ENCODE results near the gene DLX5.

Gene DLX5

DNA sequence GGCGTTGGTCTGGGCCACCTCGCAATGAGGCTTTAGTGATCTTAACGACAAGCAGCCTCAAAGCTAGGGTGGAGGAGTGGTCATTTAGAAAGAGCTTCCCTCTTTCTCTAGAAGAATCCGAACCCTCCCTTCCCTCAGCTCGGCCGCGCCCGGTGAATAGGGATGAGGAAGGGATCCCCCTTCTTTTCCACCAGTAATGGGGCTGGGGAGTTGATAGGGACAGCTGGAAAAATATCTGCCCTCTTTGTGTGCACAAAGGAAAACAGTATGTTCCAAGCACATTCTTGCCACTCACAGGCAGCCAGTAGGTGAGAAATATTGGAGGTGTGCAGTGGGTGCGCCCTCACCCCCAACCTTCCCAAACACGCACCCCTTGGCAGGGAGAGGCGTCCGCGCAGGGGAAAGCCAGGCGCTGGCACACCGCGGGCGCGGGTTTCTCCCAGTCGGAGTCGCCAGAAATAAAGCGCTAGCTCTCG, 6.5 kb downstream of the DLX5 start:
- no peak for DNase-seq (ENCODE audit: low read depth)

DNA sequence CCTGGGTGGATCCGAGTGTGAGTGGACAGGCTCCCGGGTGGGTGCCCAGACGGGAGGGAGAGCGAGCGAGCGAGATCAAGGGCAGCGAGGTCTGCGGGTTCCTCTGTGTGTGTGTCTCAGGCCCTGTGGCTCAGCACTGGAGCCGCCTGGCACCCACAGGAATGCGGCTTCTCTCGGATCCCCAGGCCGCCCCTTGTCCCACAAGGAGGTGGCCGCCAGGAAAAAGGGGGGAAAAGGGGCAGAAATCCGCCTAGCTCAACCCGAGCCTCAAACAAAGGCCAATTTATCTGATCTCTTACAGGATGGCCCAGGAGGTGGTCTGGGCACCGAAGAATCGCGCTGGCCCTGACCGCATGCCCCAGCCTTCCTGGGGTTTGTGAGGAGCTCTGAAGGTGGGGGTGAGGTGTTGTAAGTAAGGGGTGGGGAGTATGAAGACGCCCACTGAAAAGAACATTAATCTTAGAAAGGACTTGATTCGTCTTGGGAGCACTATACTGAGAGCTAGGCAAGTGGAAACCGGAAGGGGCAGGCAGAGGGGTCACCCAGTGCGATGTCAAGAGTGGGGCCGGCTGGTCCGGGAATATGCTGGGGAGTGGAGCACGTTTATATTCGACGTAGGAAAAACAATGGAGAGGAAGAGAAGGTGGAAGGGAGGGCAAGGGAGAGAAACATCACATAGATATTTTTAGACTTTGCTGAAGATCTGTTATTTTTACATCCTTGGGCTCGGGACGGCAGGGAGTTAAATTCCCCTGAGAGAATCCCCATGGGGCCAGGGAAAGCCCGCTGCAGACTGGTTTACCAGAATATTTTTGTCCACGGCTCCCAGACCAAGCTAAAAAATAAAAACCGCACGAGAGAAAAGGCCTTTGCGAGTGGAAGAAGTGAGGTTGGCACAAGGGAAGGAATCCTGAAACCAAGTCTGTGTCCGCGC, 7.2 kb downstream of the DLX5 start:
- no peak for DNase-seq (ENCODE audit: low read depth)

DNA sequence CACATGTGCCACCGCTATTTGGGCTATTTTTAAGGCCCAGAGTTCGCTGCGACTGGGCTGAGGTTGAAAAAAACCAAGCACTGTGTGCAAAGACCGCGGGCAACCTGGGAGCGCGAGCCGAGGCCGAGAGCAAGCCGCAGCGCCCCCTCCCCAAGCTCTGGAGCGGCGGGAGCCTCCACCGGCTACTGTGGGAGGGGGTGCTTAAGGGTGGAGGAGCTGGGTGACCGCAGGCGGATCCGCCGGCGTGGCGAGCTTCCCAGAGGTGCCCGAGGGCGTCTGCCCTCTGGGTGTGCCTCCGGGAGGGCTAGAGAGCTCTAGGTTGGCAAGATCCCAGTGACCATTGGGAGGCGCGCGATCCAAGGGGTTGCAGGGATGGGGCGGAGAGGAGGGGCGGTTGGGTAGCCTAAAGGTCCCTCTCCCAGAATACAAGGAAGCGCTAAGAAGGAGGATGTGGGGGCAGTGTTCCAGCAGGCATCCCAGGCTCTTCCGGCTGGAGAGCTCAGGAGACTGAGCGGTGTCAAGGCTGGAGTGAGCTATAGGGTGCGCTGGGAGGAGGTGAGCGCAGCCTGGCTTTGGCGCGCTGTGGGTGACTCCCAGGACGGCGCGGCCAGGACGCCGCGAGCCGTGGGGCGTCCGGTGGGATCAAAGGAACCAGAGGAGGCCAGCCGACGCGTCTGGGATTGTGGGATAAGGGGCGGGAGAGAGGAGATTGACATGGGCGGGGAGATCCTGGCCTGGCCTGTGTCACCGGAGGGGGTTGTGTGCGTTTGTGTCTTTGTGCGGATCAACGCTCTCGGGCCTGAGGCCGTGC, 8.0 kb downstream of the DLX5 start:
- no peak for DNase-seq (ENCODE audit: low read depth)

GRCh38 chr7:97015756-97016380, 8.8 kb downstream of the DLX5 start:
- DNase-seq (ENCODE audit: low read depth), result no peak

DNA sequence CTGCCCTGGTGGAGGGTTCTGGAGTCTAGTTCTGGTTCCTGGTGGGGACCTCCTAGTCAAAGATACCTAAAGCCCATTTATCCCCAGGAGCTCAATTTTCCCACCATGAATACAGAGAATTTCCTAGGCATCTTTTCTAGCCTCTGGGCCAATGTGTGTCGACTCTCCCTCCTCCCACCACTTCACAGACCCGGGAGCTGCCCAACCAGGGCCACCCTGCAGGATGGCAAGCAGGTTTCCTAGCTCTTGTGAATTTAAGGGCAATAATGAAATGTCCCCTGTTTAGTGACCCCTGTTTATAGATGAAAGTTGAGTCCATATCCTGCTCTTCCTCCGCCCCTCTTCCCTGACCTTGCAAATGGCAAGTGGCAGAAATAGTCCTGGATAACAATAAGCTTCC, 9.4 kb downstream of the DLX5 start:
- DNase-seq (ENCODE audit: low read depth), result no peak

DNA sequence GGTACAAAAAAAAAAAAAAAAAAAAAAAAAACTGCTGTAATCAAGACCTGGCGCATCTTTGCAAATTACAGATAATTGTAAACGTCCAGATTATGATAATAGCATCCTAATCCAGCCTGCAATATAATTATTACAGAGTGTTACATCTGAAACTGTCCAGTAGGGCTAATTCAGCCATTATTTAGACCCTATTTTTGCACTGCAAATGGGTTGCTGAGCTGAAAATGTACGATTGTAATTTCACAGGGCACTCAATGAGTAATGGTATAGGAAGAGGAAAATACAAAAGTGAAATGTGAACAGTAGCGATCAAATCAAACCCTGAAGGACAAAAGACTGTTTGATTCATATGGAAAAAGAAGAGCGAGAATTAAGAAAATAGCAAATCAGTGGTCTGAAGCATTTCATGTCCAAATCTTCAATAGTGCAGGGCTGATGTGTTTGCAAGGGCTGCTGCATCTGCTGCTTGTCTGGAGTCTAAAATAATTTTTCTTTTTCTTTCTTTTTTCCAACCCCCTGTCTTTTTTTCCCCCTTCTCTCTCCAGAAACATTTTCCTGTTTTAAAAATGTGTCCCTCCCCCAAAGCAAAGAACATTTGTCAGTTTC, 10.4 kb downstream of the DLX5 start:
- DNase-seq (ENCODE audit: low read depth), result no peak

DNA sequence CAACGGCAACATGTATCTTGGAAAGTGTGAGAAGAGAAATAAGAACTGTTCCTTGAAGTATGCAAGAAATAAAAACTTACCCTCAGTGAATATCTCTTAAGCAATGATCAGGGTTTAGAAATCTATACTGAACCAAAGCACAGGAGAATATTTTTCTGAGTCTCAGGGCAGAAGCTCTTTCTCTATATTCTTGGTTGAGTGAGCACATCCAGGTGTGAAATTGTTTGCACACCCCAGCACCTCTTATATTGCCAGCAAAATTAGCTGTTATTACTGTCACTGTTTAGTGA, 10.8 kb downstream of the DLX5 start:
- DNase-seq (ENCODE audit: low read depth), result no peak

- DNase-seq (ENCODE audit: low read depth), result no peak
Measured at GRCh38 chr7:97013134-97013844, 11.3 kb downstream of the DLX5 start.

DNA sequence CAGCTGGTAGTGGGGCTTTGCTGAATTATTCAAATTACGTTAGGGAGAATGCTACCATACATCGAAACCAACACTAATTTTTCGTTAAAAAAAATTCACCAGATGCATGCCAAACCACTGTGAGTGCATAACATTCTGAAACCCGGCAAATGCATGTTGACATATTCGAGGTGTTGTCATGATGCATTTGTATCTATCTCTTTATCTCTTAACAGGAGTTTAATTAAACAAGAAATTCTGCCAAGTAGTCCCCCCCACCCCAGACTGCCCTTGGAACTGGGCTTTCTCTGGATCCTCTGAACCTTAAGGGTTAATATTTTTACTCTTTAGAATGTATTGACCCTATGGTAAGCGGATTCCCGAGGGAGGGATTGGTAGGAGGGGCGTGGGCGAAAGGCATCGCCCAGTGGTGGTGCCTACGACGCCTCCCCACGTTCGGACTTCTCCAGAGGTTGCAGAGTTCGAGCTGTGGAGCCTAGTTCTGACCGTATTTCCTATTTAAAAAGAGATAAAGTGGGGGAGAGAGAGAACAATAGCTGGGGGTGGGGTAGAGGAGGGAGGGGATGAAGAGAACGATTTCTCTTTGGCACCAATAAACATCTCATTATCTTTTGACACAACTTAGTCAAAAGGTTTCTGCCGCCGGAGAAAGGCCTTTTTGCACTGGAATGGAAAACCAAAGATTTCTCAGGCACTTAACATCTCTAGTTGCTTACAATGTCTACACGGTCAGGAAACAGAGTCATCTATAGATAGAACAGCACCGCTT, 12.1 kb downstream of the DLX5 start:
- DNase-seq (ENCODE audit: low read depth), result no peak

GRCh38 chr7:97011536-97012364, 12.9 kb downstream of the DLX5 start:
- no peak for DNase-seq (ENCODE audit: low read depth)

DNA sequence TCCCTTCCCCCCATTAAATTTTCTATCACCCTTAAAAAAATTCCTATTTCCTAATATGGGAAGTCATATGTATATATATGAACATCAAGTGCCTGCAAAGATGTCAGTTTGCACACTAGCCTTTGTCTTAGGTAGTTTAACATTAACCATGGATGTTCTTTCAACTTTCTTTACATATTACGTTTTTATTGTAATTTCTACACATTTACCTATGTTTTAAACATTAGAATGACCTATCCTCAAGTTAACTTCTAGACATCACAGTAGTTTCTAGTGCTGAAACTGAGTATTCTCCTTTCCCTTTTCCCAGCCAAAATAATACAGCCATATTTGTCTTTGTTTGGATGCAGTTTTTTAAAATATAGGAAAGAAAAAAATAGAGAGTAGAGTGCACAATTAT, 13.5 kb downstream of the DLX5 start:
- no peak for DNase-seq (ENCODE audit: low read depth)

GRCh38 chr7:97009753-97010732, 14.6 kb downstream of the DLX5 start:
- DNase-seq (ENCODE audit: low read depth), result no peak

DNA sequence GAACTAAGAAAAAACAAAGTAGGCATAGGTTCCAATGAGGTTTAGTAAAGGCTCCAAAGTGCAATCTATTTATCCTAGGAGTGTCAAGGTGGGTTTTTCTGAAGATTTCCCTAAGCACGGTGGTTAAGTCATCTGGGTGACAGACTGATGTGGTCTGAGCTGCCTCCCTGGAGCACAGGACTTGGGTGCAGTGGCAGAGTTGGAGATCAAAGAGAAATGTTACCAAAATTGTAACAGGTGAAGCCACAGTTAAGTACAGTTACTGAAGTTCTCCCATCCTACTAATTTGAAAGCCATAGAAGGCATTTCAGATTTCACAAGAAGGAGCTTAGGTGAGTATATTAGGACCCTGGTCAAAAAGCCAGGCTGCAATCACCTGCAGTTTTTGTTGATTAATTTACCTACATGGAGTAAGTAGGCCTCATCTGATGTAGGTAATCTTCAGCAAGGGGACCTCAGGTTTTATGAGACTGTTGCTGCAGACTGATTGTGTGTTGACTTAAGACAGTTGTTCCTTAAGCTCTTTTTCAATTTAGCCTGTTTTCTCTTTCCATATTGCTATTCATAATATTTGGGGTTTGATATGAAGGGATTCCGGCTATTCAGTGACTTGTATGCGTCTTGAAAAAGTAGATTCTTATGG, 16.2 kb downstream of the DLX5 start:
- no peak for DNase-seq (ENCODE audit: low read depth)

- DNase-seq (ENCODE audit: low read depth), result no peak
Measured at GRCh38 chr7:97007583-97007861, 17.1 kb downstream of the DLX5 start.

DNA sequence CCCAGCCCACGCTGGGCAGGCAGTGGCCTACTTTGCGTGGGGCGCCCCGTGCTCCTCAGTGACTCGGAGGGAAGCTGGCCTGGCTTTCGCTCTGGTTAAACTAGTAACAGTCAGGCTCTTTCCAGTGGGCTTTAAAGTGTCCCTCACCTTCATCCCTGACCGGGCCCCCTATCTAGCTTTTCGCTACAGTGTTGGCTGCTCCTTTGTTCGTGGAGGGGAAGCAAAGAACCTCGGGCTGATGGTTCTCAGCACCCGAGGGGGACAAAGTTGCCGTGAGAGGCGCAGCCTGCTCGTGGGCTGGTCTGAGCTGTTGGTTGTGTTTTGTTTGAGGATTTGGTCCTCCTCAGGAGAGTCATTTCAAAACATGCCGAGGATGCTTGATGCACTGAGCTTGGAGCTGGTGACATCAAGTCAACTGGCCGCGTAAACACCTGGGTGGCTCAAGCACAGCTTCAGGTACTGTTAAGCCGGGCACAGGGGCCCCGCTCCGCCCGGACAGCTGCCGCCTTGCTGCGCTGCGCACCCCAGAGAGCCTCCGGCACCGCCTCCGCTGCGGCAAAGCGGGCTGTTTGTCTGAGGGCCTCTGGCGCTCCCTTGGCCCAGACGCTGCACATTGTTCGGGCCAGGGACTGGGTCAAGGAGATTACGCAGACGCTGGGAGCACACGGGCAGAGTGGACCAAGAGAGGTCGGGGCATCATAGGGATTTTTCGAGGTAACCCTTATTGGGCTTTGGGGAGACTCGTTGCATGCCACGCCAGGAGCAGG, 17.6 kb downstream of the DLX5 start:
- no peak for DNase-seq (ENCODE audit: low read depth)

DNA sequence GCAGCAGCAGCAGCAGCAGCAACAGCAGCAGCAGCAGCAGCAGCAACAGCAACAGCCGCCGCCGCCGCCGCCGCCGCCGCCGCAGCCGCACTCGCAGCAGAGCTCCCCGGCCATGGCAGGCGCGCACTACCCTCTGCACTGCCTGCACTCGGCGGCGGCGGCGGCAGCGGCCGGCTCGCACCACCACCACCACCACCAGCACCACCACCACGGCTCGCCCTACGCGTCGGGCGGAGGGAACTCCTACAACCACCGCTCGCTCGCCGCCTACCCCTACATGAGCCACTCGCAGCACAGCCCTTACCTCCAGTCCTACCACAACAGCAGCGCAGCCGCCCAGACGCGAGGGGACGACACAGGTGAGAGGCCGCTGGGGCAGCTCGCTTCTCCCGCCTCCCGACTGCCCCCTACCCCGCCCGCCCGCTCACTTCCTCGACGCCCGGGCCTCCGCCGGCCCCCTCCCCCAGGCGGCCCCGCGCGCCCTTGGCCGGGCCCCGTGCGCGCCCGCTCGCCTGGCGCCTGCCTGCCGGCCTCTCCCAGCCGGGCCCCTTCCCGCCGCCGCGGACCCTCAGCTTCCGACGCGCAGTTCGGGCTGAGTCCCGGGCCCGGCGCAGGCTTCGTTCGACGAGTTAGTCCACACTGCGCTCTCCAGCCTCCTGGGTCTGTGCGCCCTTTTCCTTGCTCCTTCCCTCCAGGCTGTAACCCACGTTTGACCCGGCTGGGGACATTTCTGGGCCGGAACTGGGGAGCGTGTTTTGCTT, 18.4 kb downstream of the DLX5 start:
- no peak for DNase-seq (ENCODE audit: low read depth)

Measured in HS-5 (cell line).